ENCODE results near the gene FOXO3.

DNA sequence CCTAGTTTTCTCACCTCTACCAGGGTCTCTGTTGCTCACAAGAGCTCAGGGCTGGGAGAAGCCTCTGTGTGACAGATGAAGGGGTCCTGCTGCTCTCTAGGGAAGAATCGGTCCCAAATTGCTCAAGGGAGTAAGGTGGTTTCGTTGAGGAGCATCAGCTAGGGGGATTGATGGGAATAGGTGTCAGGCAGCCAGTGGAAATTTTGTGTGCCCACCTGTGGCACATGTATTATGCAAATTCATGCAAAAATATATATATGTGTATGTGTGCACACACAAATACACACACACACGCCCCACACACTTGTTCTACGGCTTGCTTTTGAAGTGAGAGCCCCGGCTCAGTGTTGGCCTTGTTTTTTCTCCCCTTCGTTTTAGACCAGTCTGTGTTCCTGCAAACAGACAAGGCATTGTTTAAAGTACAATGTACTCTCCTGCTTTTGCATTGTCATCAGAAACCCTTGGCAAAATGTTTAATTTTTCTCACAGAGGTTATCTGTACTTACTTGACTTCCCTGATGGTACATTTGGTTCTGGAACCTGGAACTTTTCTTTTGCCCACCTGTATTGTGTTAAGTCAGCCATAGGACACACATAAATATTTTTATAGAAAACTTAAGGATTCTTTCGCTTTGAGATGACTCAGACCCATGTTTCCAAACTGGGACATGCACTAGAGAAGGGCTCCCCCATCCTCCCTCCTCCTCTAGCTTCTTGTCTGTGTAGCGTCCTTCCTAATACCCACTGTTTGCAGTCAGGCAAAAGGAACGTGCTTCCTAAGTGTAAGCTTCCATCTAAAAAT is 26.7 kb downstream of the FOXO3 start:
- TF ChIP-seq, protein P1, sequence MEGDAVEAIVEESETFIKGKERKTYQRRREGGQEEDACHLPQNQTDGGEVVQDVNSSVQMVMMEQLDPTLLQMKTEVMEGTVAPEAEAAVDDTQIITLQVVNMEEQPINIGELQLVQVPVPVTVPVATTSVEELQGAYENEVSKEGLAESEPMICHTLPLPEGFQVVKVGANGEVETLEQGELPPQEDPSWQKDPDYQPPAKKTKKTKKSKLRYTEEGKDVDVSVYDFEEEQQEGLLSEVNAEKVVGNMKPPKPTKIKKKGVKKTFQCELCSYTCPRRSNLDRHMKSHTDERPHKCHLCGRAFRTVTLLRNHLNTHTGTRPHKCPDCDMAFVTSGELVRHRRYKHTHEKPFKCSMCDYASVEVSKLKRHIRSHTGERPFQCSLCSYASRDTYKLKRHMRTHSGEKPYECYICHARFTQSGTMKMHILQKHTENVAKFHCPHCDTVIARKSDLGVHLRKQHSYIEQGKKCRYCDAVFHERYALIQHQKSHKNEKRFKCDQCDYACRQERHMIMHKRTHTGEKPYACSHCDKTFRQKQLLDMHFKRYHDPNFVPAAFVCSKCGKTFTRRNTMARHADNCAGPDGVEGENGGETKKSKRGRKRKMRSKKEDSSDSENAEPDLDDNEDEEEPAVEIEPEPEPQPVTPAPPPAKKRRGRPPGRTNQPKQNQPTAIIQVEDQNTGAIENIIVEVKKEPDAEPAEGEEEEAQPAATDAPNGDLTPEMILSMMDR (IDR thresholded peaks at IDR 0.05), result no peak
- TF ChIP-seq POLR2A (IDR thresholded peaks at IDR 0.05), result no peak
- no peak for TF ChIP-seq EP300 (IDR thresholded peaks at IDR 0.05)
